MM.1S (cell line): Measurements from ENCODE around the gene RHOBTB3.
"Not testable (repeated sequence)": the region's sequence is repeated elsewhere in the genome, so short reads cannot be mapped to it uniquely, and the experiment has no call there.

Source experiments
- DNase-seq: peaks from one replicate; pipeline ENCODE4 v3.0.0-alpha.2; 2015
- H2AFZ ChIP-seq: fragments of 300-600 bp; sonication (generic); 2 replicates; pipeline ENCODE4 v1.6.0; 2016; ENCODE audit warnings: antibody characterized with exemption, low read length
- H3F3A ChIP-seq: fragments of 300-600 bp; sonication (generic); 2 replicates; pipeline ENCODE4 v1.6.1; 2016; ENCODE audit warnings: mild to moderate bottlenecking, antibody characterized with exemption, low read length, moderate library complexity, mixed read lengths; ENCODE audit not compliant: insufficient read depth
- H3K27ac ChIP-seq: fragments of 300-600 bp; sonication (generic); 2 replicates; pipeline ENCODE4 v1.5.1; 2016; ENCODE audit warnings: mild to moderate bottlenecking, low read length
- H3K27me3 ChIP-seq: fragments of 300-600 bp; sonication (generic); replicated peaks from 2 replicates; pipeline ENCODE4 v1.6.0; 2016; ENCODE audit warnings: low read length; ENCODE audit not compliant: insufficient read depth
- H3K36me3 ChIP-seq: fragments of 300-600 bp; sonication (generic); replicated peaks from 2 replicates; pipeline ENCODE4 v1.6.1; 2016; ENCODE audit warnings: mild to moderate bottlenecking, low read length, mixed read lengths; ENCODE audit not compliant: insufficient read depth
- H3K4me1 ChIP-seq: fragments of 300-600 bp; sonication (generic); 2 replicates; pipeline ENCODE4 v1.6.1; 2016; ENCODE audit warnings: low read length, mixed read lengths
- H3K4me2 ChIP-seq: fragments of 300-600 bp; sonication (generic); 2 replicates; pipeline ENCODE4 v1.6.0; 2016; ENCODE audit warnings: low read depth, low read length
- H3K4me3 ChIP-seq: fragments of 300-600 bp; sonication (generic); 2 replicates; pipeline ENCODE4 v1.5.1; 2016; ENCODE audit warnings: low read length, mixed read lengths
- H3K79me2 ChIP-seq: fragments of 300-600 bp; sonication (generic); 2 replicates; pipeline ENCODE4 v1.6.1; 2016; ENCODE audit warnings: mixed run types, low read length, mixed read lengths
- H3K9ac ChIP-seq: fragments of 300-600 bp; sonication (generic); 2 replicates; pipeline ENCODE4 v1.6.1; 2016; ENCODE audit warnings: low read length, mixed read lengths
- H3K9me2 ChIP-seq: fragments of 300-600 bp; sonication (generic); replicated peaks from 2 replicates; pipeline ENCODE4 v1.6.1; 2016; ENCODE audit warnings: mild to moderate bottlenecking, low read length, mixed read lengths; ENCODE audit not compliant: insufficient read depth
- H3K9me3 ChIP-seq: fragments of 300-600 bp; sonication (generic); replicated peaks from 2 replicates; pipeline ENCODE4 v1.6.1; 2016; ENCODE audit warnings: mild to moderate bottlenecking, low read length, mixed read lengths; ENCODE audit not compliant: insufficient read depth
- H4K20me1 ChIP-seq: fragments of 300-600 bp; sonication (generic); 2 replicates; pipeline ENCODE4 v1.6.1; 2016; ENCODE audit warnings: mild to moderate bottlenecking, low read length, moderate library complexity, mixed read lengths; ENCODE audit not compliant: insufficient read depth
- CTCF ChIP-seq: fragments of 300-600 bp; sonication (generic); IDR thresholded peaks from 2 replicates; pipeline ENCODE4 v1.5.1; 2016; ENCODE audit warnings: antibody characterized with exemption, low read length, mixed read lengths
- EZH2 ChIP-seq: fragments of 300-600 bp; sonication (generic); optimal IDR thresholded peaks from 2 replicates; pipeline ENCODE3; 2017; ENCODE audit warnings: low read depth, mild to moderate bottlenecking, antibody characterized with exemption, low read length, mixed read lengths
- EZH2phosphoT487 ChIP-seq: fragments of 300-600 bp; sonication (generic); IDR thresholded peaks from 2 replicates; pipeline ENCODE4 v1.6.1; 2018; ENCODE audit warnings: antibody characterized with exemption, low read length

Gene RHOBTB3

DNA sequence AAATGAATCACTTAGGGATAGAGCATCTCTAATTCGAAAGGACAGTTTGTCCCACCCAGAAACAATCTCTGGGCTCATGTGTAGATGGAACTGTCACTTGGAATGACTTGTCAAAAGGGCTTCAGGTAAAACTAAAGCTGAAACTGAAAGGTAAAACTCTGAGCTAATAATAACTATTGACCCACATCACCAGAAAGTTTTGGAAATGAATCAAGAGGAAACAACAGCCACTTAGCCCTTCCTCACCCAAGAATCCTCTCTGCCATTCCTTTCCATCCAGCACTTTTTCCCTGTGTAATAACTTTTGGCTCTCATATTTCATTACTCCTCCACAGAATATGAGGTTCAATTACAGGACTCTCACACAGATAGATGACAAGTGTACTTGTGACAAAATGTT, 105.4 kb downstream of the RHOBTB3 start:
- H2AFZ ChIP-seq = peak overlapping the region; percentile 36
- TF ChIP-seq CTCF (no peak), EZH2 (no peak), EZH2phosphoT487 (no peak)
- H3K4me3 ChIP-seq = peak overlapping the region; percentile 71
- peak overlapping the region; percentile 95; the same call in 1 of the 2 replicates for H3K27ac ChIP-seq
- no peaks in the 10 kb centered on the region for H3K27me3 ChIP-seq
- H3F3A ChIP-seq = peaks cover 30% of the 10 kb centered on the region
- H3K9me2 ChIP-seq = no peaks in the 10 kb centered on the region
- no peaks in the 10 kb centered on the region for H3K36me3 ChIP-seq
- DNase-seq = peak; percentile 48
- H3K4me2 ChIP-seq = peak overlapping the region; percentile 95
- peak overlapping the region; percentile 74; the same call in 1 of the 2 replicates for H3K9ac ChIP-seq
- peaks cover 26% of the 10 kb centered on the region for H3K4me1 ChIP-seq
- no peaks in the 10 kb centered on the region for H4K20me1 ChIP-seq
- no peaks in the 10 kb centered on the region for H3K79me2 ChIP-seq
- H3K9me3 ChIP-seq = no peaks in the 10 kb centered on the region

DNA sequence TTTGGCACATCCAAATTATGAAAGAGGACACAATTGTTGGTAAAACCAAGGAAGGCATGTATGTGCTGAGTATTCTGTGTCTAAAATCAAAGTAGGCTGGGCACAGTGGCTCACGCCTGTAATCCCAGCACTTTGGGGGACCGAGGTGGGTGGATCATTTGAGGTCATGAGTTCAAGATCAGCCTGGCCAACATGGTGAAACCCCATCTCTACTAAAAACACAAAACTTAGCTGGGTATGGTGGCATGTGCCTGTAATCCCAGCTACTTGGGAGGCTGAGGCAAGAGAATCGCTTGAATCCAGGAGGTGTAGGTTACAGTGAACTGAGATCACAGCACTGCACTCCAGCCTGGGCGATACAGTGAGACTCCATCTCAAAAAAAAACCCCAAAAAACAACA, 105.8 kb downstream of the RHOBTB3 start:
- not testable (repeated sequence) for DNase-seq, H3K36me3 ChIP-seq, H3K4me3 ChIP-seq, H3K27me3 ChIP-seq, H3K9me3 ChIP-seq, H4K20me1 ChIP-seq, H2AFZ ChIP-seq, H3K9me2 ChIP-seq, H3K79me2 ChIP-seq
- H3F3A ChIP-seq = peaks cover 30% of the 10 kb centered on the region
- H3K4me1 ChIP-seq = peaks cover 26% of the 10 kb centered on the region
- peak overlapping the region; percentile 95 for H3K4me2 ChIP-seq
- peak overlapping the region; percentile 74; the same call in 1 of the 2 replicates for H3K9ac ChIP-seq
- peak overlapping the region; percentile 95; the same call in 1 of the 2 replicates for H3K27ac ChIP-seq

DNA sequence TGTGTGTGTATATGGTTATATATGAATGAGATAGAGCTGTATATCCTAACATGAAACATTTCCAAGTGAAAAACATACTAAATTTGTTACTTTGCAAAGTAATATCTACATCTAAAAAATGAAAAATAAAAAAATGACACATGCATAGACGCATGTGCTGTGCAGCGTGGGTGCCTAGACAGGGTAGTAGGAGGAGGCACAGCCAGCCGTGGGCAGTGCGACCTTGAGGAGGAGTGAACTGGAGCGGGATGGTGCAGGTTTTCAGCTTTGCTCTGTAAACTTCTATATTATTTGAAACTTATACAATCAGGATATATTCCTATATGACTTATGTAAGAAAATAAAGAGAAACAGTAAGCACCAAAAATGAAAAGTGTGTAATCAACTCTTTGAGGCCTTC, 106.4 kb downstream of the RHOBTB3 start:
- Histone ChIP-seq H4K20me1 (no peaks in the 10 kb centered on the region), H3K9me3 (no peaks in the 10 kb centered on the region), H3K36me3 (no peaks in the 10 kb centered on the region), H3K4me3 (no peak overlapping the region), H3K9me2 (no peaks in the 10 kb centered on the region), H3K9ac (no peak overlapping the region), H3F3A (peaks cover 30% of the 10 kb centered on the region), H3K27ac (no peak overlapping the region), H3K27me3 (no peaks in the 10 kb centered on the region), H3K4me1 (peaks cover 30% of the 10 kb centered on the region), H3K4me2 (no peak overlapping the region), H3K79me2 (no peaks in the 10 kb centered on the region), H2AFZ (no peak overlapping the region)
- DNase-seq = no peak
- TF ChIP-seq EZH2 = no peak
- TF ChIP-seq EZH2phosphoT487 = no peak
- TF ChIP-seq CTCF = no peak

- H3F3A ChIP-seq = peaks cover 30% of the 10 kb centered on the region
- no peak for DNase-seq
- TF ChIP-seq CTCF (no peak), EZH2phosphoT487 (no peak), EZH2 (no peak)
- H3K4me1 ChIP-seq = peaks cover 35% of the 10 kb centered on the region
- no peak overlapping the region for H2AFZ ChIP-seq
- no peaks in the 10 kb centered on the region for H3K9me2 ChIP-seq
- H3K4me2 ChIP-seq = no peak overlapping the region
- H3K27ac ChIP-seq = no peak overlapping the region
- no peaks in the 10 kb centered on the region for H3K79me2 ChIP-seq
- no peaks in the 10 kb centered on the region for H3K36me3 ChIP-seq
- no peaks in the 10 kb centered on the region for H3K9me3 ChIP-seq
- H3K9ac ChIP-seq = no peak overlapping the region
- no peaks in the 10 kb centered on the region for H4K20me1 ChIP-seq
- H3K4me3 ChIP-seq = no peak overlapping the region
- H3K27me3 ChIP-seq = no peaks in the 10 kb centered on the region
Measured at GRCh38 chr5:95838001-95838520, 106.9 kb downstream of the RHOBTB3 start.
